ENCODE results near the gene RNF167.
A peak's percentile ranks its signal among the peaks of the same experiment; 100 is the strongest.

The RNF167 gene

GRCh38 chr17:4965311-4965986 lies 25.4 kb downstream of the RNF167 start:
- no peak for DNase-seq (ENCODE audit: low read depth)
- TF ChIP-seq, protein P1, sequence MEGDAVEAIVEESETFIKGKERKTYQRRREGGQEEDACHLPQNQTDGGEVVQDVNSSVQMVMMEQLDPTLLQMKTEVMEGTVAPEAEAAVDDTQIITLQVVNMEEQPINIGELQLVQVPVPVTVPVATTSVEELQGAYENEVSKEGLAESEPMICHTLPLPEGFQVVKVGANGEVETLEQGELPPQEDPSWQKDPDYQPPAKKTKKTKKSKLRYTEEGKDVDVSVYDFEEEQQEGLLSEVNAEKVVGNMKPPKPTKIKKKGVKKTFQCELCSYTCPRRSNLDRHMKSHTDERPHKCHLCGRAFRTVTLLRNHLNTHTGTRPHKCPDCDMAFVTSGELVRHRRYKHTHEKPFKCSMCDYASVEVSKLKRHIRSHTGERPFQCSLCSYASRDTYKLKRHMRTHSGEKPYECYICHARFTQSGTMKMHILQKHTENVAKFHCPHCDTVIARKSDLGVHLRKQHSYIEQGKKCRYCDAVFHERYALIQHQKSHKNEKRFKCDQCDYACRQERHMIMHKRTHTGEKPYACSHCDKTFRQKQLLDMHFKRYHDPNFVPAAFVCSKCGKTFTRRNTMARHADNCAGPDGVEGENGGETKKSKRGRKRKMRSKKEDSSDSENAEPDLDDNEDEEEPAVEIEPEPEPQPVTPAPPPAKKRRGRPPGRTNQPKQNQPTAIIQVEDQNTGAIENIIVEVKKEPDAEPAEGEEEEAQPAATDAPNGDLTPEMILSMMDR (conservative IDR thresholded peaks at IDR 0.05; ENCODE audit: control insufficient read depth, insufficient read depth, low read depth, low read length) = no peak
- H3K4me3 ChIP-seq (ENCODE audit: control insufficient read depth, low read depth, low read length) = no peak overlapping the region

DNA sequence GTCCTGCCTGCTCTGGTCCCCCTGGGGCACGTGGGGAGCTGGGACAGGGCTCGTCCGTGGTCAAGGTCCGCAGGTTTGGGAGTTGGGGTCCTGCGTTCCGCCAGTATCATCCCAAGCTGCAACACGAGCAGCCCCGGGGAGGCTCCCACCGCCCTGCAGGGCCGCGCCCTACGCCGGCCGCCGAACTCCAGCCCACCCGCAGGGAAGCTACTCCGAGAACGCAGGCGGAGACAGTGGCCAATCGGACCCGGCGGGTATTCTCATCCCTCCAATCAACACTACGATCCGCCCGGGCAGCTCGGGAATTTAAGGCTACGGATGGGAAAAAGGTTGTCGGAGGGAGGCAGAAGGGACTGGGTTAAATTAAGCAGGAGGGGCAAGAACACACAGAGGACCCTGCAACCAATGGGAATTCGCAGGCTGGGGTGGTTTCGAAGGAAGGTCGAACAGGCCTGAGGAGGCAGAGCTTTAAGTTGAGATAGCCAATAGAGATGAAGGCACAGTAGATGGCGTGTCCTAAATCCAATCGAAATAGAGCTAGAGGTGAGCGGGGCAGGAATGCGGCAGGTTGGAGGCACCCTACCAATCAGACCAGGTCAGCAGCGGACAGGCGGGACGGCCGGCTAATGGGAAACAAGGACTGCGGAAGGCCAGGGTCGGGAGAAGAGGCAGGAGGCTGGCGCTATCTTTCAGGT lies 26.9 kb downstream of the RNF167 start:
- peak overlapping the region; percentile 93 for H3K4me3 ChIP-seq (ENCODE audit: control insufficient read depth, low read depth, low read length)
- peak; percentile 100 for DNase-seq (ENCODE audit: low read depth)
- TF ChIP-seq, protein P1 (conservative IDR thresholded peaks at IDR 0.05; ENCODE audit: control insufficient read depth, insufficient read depth, low read depth, low read length) = no peak

- DNase-seq (ENCODE audit: low read depth) = peak; percentile 98
- TF ChIP-seq, protein P1 (conservative IDR thresholded peaks at IDR 0.05; ENCODE audit: control insufficient read depth, insufficient read depth, low read depth, low read length) = no peak
- peak within 1 kb of the TSS; percentile 93 for H3K4me3 ChIP-seq (ENCODE audit: control insufficient read depth, low read depth, low read length)
Measured at GRCh38 chr17:4967539-4968485, 27.7 kb downstream of the RNF167 start, which contains the start of gene SPAG7. Gene SPAG7, minus strand, starts transcription at chr17:4967817. Its CDS starts 13 bp downstream, at chr17:4967804.

DNA sequence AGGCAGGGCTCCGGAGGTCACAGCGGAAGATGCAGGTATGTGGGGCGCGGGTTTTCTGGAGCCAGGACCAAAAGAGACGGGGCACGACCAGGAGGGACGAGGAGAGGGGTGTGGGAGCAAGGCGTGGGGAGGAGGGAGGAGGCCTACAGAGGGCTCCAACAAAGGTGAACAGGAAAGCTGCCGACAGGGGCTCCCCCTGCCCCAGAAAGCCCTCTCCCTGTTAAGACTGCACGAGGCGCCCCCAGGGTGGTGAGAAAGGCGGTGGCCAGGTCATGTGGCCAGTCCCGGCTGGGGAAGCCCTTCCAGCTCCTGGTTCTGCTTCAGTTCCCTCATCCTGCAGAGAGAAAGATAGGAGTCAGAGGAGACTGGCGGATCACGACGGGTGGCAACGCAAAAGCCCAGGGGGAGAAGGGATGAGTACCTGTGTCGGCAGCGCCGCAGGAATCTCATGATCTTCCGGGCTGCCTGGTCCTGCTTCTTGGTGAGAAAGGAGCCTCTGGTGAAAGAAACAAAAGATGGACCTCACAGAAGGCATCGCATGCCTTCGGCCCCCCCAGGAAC lies 28.5 kb downstream of the RNF167 start:
- H3K4me3 ChIP-seq (ENCODE audit: control insufficient read depth, low read depth, low read length) = peak overlapping the region; percentile 93
- no peak for DNase-seq (ENCODE audit: low read depth)

DNA sequence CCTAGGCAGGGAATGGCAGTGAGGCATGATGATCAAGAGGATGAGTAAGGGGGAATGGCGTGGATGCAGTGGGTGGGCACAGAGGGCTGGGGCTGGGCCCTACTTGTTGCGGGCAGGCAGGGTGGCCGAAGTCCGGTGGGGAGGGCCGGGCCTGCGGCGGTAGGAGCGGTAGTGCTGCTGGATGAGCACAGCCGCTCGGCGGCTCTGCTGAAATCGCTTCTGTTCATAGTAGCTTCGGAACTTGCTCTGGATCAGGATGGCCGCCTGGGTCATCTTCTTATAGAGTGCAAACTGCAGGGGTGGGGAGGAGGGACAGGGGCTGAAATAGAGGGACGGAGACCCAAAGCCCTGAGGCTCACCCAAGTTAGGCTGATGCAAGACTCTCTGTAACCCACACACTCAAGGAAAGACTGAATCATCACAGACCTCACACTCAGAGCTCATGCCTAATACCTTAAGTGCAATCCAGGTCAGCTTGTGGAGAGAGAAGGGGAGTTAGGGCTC lies 29.0 kb downstream of the RNF167 start:
- DNase-seq (ENCODE audit: low read depth) = peak; percentile 96
- TF ChIP-seq, protein P1 (conservative IDR thresholded peaks at IDR 0.05; ENCODE audit: control insufficient read depth, insufficient read depth, low read depth, low read length) = no peak
- peak overlapping the region; percentile 93 for H3K4me3 ChIP-seq (ENCODE audit: control insufficient read depth, low read depth, low read length)

More for the DNA sequence above, 28.5 kb downstream of the RNF167 start:
- TF ChIP-seq, protein P1 (conservative IDR thresholded peaks at IDR 0.05; ENCODE audit: control insufficient read depth, insufficient read depth, low read depth, low read length) = no peak
